Measurements from ENCODE around the gene PEAK1.

DNA sequence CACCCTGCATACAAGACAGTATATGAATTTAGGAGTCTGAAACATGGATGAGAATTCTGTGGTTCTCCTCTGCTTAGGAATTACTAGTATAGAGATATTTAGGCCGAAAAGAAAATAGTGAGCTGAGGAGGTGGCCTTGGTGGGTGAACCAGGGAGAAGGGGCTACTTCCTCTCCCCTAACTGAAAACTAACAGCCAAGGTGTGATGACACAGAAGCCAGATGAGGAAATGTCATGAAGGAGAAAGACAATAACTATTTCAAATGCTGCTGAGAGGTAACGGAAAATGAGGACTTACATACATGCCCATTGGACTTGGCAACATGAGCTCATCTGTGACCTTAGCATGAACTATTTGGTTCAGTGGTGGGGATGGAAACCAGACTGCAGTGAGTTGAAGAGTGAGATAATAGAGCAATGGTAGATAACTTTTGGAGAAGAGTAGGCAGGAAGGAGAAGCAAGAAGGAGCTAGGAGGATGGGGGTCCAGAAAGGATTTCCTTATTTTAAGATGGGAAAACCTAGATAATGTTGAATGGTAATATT, 234.6 kb downstream of the PEAK1 start:
- TF ChIP-seq POLR2A (IDR thresholded peaks at IDR 0.05; ENCODE audit: low read length) (no peak), GATA1 (IDR thresholded peaks at IDR 0.05; ENCODE audit: low read depth, low read length) (no peak)

Measured in erythroblast (primary cell).